Upper lobe of left lung (tissue), 6 donors: Measurements from ENCODE around the gene SPSB4. TPM values are rescaled to one million over a fixed set of nuclear protein-coding genes. Genes with fewer than 3 reads are reported as not detected.

Experiments used
- ATAC-seq, 2 donors: fragments of 200-7000 bp; cut with Tn5 transposase; one replicate each; pipeline ENCODE4 v1.9.1; 2022; ENCODE audit warnings: mild to moderate bottlenecking in 2 of 2, moderate library complexity in 2 of 2; ENCODE audit not compliant: low FRiP score in 2 of 2
- DNase-seq, 2 donors: peaks; one replicate each; pipeline ENCODE4 v3.0.0-alpha.2; 2019 to 2020
- H3K27ac ChIP-seq, 4 donors: fragments of 200-600 bp; sonication (generic); one replicate each; pipeline ENCODE4 v1.5.1; 2016 to 2019
- H3K27me3 ChIP-seq, 4 donors: fragments of 200-600 bp; sonication (generic); one replicate each; pipeline ENCODE4 v1.5.1; 2017 to 2019
- H3K36me3 ChIP-seq, 4 donors: fragments of 200-600 bp; sonication (generic); one replicate each; pipeline ENCODE4 v1.5.1; 2016 to 2019
- H3K4me1 ChIP-seq, 4 donors: fragments of 200-600 bp; sonication (generic); one replicate each; pipeline ENCODE4 v1.5.1; 2018 to 2019
- H3K4me3 ChIP-seq, 4 donors: fragments of 200-600 bp; sonication (generic); one replicate each; pipeline ENCODE4 v1.5.1; 2017 to 2019; ENCODE audit warnings: mild to moderate bottlenecking in 2 of 4, moderate library complexity in 1 of 4
- H3K9me3 ChIP-seq, 4 donors: fragments of 200-600 bp; sonication (generic); one replicate each; pipeline ENCODE4 v1.5.1; 2018 to 2019
- EP300 ChIP-seq, 4 donors: sonication (generic); formaldehyde crosslinking; IDR thresholded peaks; one replicate each; pipeline ENCODE4 v1.5.1; 2017; ENCODE audit warnings: antibody characterized with exemption in 4 of 4, control low read depth in 2 of 4
- POLR2A ChIP-seq, 4 donors: fragments of 450-650 bp; IDR thresholded peaks; one replicate each; pipeline ENCODE4 v1.5.1; 2016 to 2017; ENCODE audit warnings: antibody characterized with exemption in 4 of 4, mild to moderate bottlenecking in 2 of 4
- POLR2AphosphoS5 ChIP-seq, 2 donors: sonication (generic); formaldehyde crosslinking; IDR thresholded peaks; one replicate each; pipeline ENCODE4 v1.5.1; 2017; ENCODE audit warnings: antibody characterized with exemption in 2 of 2
- WGBS, 2 donors: methylation state at CpG; one replicate each; pipeline ENCODE4 v1.1.5; 2017 to 2018; 5-methylcytosine and 5-hydroxymethylcytosine counted together
- total RNA-seq, 6 donors: library from RNA; depleted of rRNA in 4 of 6; stranded (reverse); fragments of >200 nt in 4 of 6; gene quantifications; one replicate each; pipeline versions ENCODE4 v1.1.0 to v1.2.1, GENCODE V29; 2016 to 2021
- TF ChIP-seq, protein P1 (sequence below), 6 experiments: fragments of 450-650 bp in 4 of 6; fragments of 200-600 bp in 2 of 6; sonication (generic) in 2 of 6; IDR thresholded peaks; one replicate each; pipeline ENCODE4 v1.5.1; 2016 to 2019; ENCODE audit warnings: antibody characterized with exemption in 6 of 6
- donor health status: DM: no; HTN: no; CAD: no; lungs with moderate emphysema.
- donor health status: DM: no; HTN: yes; CAD: no; lungs with severe emphysema.

The SPSB4 gene
- total RNA-seq, 6 donors from 2014 or later: 0.29 to 4.2 (median 1.1) TPM; not detected in 1

DNA sequence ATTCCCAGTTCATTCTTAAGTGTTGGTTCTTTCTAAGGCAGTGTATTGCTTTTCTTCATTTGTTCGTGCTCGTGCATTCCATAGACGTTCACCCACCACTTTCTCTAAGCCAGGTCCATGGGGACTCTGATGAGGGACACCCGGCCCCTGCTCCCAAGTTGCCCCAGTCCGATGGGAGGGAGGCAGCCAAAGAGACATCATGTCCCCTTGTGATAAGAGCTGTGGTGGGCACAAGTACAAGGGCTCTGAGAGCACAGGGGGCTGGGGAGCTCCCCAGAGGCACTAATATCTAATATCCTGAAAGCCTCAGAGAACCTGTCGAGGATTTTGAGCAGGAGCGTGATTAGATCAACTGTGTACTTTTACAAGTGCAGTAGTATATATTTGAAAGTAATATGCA lies 6.3 kb downstream of the SPSB4 start:
- ATAC-seq (no peak), DNase-seq (no peak)
- H3K4me3 ChIP-seq: no peak overlapping the region
- no peaks in the 10 kb centered on the region for H3K9me3 ChIP-seq
- no peaks in the 10 kb centered on the region for H3K36me3 ChIP-seq
- H3K27ac ChIP-seq: no peak overlapping the region
- 83 to 90% methylated on average over 7 of the region's 7 CpGs for whole genome bisulfite sequencing, 2 donors
- H3K27me3 ChIP-seq: peaks cover 0 to 7% (median under 1%) of the 10 kb centered on the region in 4 donors
- H3K4me1 ChIP-seq: peaks cover 0 to 7% (median 0%) of the 10 kb centered on the region in 4 donors
- no peak for TF ChIP-seq EP300 (IDR thresholded peaks at IDR 0.05)
- TF ChIP-seq, protein P1, sequence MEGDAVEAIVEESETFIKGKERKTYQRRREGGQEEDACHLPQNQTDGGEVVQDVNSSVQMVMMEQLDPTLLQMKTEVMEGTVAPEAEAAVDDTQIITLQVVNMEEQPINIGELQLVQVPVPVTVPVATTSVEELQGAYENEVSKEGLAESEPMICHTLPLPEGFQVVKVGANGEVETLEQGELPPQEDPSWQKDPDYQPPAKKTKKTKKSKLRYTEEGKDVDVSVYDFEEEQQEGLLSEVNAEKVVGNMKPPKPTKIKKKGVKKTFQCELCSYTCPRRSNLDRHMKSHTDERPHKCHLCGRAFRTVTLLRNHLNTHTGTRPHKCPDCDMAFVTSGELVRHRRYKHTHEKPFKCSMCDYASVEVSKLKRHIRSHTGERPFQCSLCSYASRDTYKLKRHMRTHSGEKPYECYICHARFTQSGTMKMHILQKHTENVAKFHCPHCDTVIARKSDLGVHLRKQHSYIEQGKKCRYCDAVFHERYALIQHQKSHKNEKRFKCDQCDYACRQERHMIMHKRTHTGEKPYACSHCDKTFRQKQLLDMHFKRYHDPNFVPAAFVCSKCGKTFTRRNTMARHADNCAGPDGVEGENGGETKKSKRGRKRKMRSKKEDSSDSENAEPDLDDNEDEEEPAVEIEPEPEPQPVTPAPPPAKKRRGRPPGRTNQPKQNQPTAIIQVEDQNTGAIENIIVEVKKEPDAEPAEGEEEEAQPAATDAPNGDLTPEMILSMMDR (IDR thresholded peaks at IDR 0.05): no peak
- TF ChIP-seq POLR2AphosphoS5 (IDR thresholded peaks at IDR 0.05): no peak
- TF ChIP-seq POLR2A (IDR thresholded peaks at IDR 0.05): no peak

DNA sequence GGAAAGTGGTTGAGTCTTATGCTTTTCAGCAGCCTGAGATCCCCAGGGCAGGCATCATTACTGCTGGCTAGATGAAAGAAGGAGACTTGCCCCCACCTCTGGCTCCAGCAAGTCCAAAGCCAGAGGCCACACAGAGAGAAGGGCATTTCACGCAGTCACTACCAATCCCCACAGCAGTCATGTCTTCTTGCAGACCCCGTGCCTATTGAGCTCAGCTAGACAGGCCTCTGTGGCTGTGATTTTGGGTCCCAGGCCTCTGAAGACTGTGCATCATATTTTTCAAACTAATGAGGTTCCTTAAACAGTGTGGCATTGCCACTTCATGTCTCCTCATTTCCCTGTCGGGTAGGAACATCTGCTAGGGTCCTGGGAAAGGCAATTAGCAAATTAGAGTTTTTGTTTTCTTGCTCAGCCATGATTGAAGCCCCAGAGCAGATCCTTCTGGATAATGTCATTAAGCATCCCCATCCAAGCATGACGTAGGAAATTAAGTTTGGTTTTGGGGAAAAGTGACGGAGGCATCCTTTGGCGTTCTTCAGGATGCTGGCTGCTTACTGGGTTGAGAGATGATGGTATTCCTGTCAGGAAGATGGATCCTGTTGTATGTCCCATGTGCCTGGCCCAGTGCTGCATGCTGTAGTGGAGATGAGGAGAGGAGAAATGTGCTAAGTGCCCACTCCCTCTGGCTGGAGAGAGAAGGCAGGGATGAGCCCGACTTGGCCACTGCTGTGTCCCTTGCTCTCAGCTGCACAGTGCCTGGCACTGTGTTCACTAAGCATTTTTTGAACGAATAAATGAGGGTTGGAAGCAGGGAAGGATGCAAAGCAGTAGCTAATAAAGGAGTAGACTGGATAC lies 7.0 kb downstream of the SPSB4 start:
- ATAC-seq (no peak), DNase-seq (no peak)
- no peak overlapping the region for H3K27ac ChIP-seq
- no peak overlapping the region for H3K4me3 ChIP-seq
- no peaks in the 10 kb centered on the region for H3K36me3 ChIP-seq
- 88 to 94% methylated on average over 7 to 8 of the region's 8 CpGs for WGBS, 2 donors
- no peak for TF ChIP-seq EP300 (IDR thresholded peaks at IDR 0.05)
- TF ChIP-seq, protein P1 (IDR thresholded peaks at IDR 0.05): no peak
- no peak for TF ChIP-seq POLR2A (IDR thresholded peaks at IDR 0.05)
- TF ChIP-seq POLR2AphosphoS5 (IDR thresholded peaks at IDR 0.05): no peak
- no peaks in the 10 kb centered on the region for H3K4me1 ChIP-seq
- H3K9me3 ChIP-seq: no peaks in the 10 kb centered on the region
- H3K27me3 ChIP-seq: no peaks in the 10 kb centered on the region

DNA sequence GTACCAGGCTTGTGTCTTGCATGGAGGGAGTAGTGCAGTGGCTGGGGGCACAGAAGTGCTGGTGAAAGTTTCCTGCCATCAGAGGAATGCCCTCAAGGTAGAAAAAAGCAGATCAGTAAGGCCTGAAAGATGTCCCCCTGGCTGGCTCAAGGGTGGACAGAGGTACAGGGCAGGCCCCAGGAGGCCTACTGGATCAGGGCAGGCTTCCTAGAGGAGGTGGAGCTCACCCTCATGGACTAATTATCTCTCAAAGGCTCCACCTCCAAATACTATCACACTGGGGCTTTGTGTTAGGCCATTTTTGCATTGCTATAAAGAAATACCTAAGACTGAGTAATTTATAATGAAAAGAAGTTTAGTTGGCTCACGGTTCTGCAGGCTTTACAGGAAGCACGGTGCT lies 7.8 kb downstream of the SPSB4 start:
- H3K9me3 ChIP-seq: no peaks in the 10 kb centered on the region
- no peaks in the 10 kb centered on the region for H3K36me3 ChIP-seq
- TF ChIP-seq POLR2AphosphoS5 (IDR thresholded peaks at IDR 0.05) (no peak), POLR2A (IDR thresholded peaks at IDR 0.05) (no peak), EP300 (IDR thresholded peaks at IDR 0.05) (no peak)
- TF ChIP-seq, protein P1 (IDR thresholded peaks at IDR 0.05): no peak
- DNase-seq (no peak), ATAC-seq (no peak)
- WGBS, 2 donors: 81 to 91% methylated on average over 2 of the region's 2 CpGs
- no peaks in the 10 kb centered on the region for H3K4me1 ChIP-seq
- no peak overlapping the region for H3K4me3 ChIP-seq
- no peak overlapping the region for H3K27ac ChIP-seq
- H3K27me3 ChIP-seq: no peaks in the 10 kb centered on the region

DNA sequence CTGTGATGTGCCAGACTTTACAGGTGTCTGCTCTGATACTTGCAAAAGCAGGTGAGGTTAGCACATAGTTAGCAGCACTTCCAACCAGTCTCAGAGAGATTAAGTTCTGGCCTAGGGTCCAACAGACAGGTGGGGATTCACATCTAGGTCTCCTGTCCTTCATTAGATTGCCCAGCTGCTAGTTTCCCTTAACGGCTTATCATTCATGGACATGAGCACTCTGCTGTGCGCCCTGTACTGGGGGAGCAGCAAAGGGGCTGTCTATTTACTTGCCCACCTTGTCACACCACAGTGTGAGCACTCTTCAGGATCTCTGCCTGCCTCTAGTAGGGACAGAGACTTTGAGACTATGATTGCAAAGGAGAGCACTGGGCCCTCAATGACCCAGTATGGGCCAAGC lies 8.7 kb downstream of the SPSB4 start:
- WGBS, 2 donors: 93% methylated on average over 2 of the region's 2 CpGs; no CpG with 5 or more reads in 1 of the 2 donors
- no peaks in the 10 kb centered on the region for H3K36me3 ChIP-seq
- DNase-seq: no peak
- no peak overlapping the region for H3K4me3 ChIP-seq
- H3K27me3 ChIP-seq: no peaks in the 10 kb centered on the region
- no peaks in the 10 kb centered on the region for H3K9me3 ChIP-seq
- H3K27ac ChIP-seq: no peak overlapping the region
- H3K4me1 ChIP-seq: no peaks in the 10 kb centered on the region
- ATAC-seq: no peak
- TF ChIP-seq POLR2AphosphoS5 (IDR thresholded peaks at IDR 0.05) (no peak), POLR2A (IDR thresholded peaks at IDR 0.05) (no peak), EP300 (IDR thresholded peaks at IDR 0.05) (no peak)
- TF ChIP-seq, protein P1 (IDR thresholded peaks at IDR 0.05): no peak

DNA sequence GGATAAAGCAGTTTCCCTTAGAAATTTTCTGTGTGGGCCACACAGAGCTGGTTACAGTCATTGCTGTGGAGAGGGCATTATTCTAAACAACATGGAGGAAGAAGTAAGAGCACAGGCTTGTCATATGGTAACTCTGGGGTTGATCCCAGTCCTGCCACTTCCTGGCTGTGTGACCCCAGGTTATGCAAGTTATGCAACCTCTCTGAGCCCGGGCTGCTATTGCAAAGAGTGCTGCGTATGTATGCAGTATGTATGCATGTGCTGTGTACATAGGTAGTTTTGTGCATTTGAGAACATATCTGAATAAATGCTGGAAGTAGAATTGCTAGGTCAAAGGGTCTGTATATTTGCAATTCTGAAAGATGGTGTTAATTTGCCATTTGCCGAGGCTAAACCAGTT lies 9.2 kb downstream of the SPSB4 start:
- ATAC-seq (no peak), DNase-seq (no peak)
- Histone ChIP-seq H3K9me3 (no peaks in the 10 kb centered on the region), H3K36me3 (no peaks in the 10 kb centered on the region), H3K4me1 (no peaks in the 10 kb centered on the region), H3K27me3 (no peaks in the 10 kb centered on the region), H3K4me3 (no peak overlapping the region), H3K27ac (no peak overlapping the region)
- TF ChIP-seq EP300 (IDR thresholded peaks at IDR 0.05) (no peak), POLR2AphosphoS5 (IDR thresholded peaks at IDR 0.05) (no peak), POLR2A (IDR thresholded peaks at IDR 0.05) (no peak)
- TF ChIP-seq, protein P1 (IDR thresholded peaks at IDR 0.05): no peak
- WGBS, 2 donors: 67 to 83% methylated on average over 3 of the region's 3 CpGs
